MCF 10A (cell line): ENCODE measurements around the gene VPS4A. TPM values are rescaled to one million over a fixed set of nuclear protein-coding genes. Genes with fewer than 3 reads are reported as not detected.

ENCODE experiments used
- BruUV-seq: library from RNA; stranded (reverse); fragments of 400-500 nt; replicated peaks from 2 replicates; lab custom pipeline; 2021; lab: Mats Ljungman, UMichigan
- CTCF ChIA-PET: fragments of 300-600 bp; sonication (Branson Sonifier 250); formaldehyde crosslinking; extraction: SDS; loops from one replicate; lab custom pipeline; 2021; ENCODE audit warnings: antibody characterized with exemption, inconsistent platforms; lab: Yijun Ruan, JAX
- POLR2A ChIA-PET: fragments of 300-600, 350-650 bp; sonication (Branson Sonifier 250); formaldehyde crosslinking; extraction: SDS; loops from one replicate; lab custom pipeline; 2020; ENCODE audit warnings: antibody characterized with exemption, inconsistent platforms; lab: Yijun Ruan, JAX
- DNase-seq: peaks from one replicate; pipeline ENCODE4 v3.0.0-alpha.2; 2018; ENCODE audit not compliant: unreplicated experiment
- H3K27ac Mint-ChIP-seq: one replicate; pipeline ENCODE4 v1.8.0; 2022; ENCODE audit warnings: mild to moderate bottlenecking, low read depth, mixed read lengths; ENCODE audit not compliant: unreplicated experiment
- H3K27me3 Mint-ChIP-seq: one replicate; pipeline ENCODE4 v1.8.0; 2022; ENCODE audit warnings: mixed read lengths; ENCODE audit not compliant: insufficient read depth, unreplicated experiment
- H3K36me3 Mint-ChIP-seq: one replicate; pipeline ENCODE4 v1.8.0; 2022; ENCODE audit warnings: mild to moderate bottlenecking, moderate library complexity, mixed read lengths; ENCODE audit not compliant: insufficient read depth, unreplicated experiment
- H3K4me1 Mint-ChIP-seq: one replicate; pipeline ENCODE4 v1.8.0; 2022; ENCODE audit warnings: mixed read lengths; ENCODE audit not compliant: insufficient read depth, unreplicated experiment
- H3K4me3 Mint-ChIP-seq: one replicate; pipeline ENCODE4 v1.8.0; 2022; ENCODE audit warnings: mild to moderate bottlenecking, moderate library complexity, mixed read lengths; ENCODE audit not compliant: unreplicated experiment
- H3K9me3 Mint-ChIP-seq: one replicate; pipeline ENCODE4 v1.8.0; 2022; ENCODE audit warnings: mixed read lengths; ENCODE audit not compliant: unreplicated experiment
- CTCF ChIP-seq: fragments of 200-600 bp; IDR thresholded peaks from one replicate; pipeline ENCODE4 v1.8.0; 2022; ENCODE audit warnings: antibody characterized with exemption, mild to moderate bottlenecking; ENCODE audit not compliant: unreplicated experiment
- intact Hi-C: fragments of 100-400 bp; cut with micrococcal nuclease; formaldehyde crosslinking; loops from 2 replicates; pipeline ENCODE4 v1.14.1; 2022
- total RNA-seq: library from RNA; stranded (reverse); gene quantifications from 2 replicates; pipeline ENCODE4 v1.2.3, GENCODE V29; 2022

VPS4A gene
- total RNA-seq, 1 experiment from 2014 or later, result 38.6 TPM

- Mint-ChIP-seq H3K27ac (no peak overlapping the region), H3K9me3 (no peaks in the 10 kb centered on the region), H3K27me3 (no peaks in the 10 kb centered on the region), H3K4me1 (no peaks in the 10 kb centered on the region), H3K4me3 (no peak overlapping the region), H3K36me3 (peaks cover 75% of the 10 kb centered on the region)
- no TSS peak for BruUV-seq
- CTCF ChIA-PET, result interaction anchor here (1.3 kb wide), 1 partner anchor 23 kb away, joined by 4 read pairs; the partner anchor contains the start of gene NIP7
- POLR2A ChIA-PET, result no interaction called here
- no peak for TF ChIP-seq CTCF
- intact Hi-C loops, result no loop called here
- peak; percentile 19 for DNase-seq
Observed at GRCh38 chr16:69363281-69363717, 52.1 kb downstream of the VPS4A start.

- Mint-ChIP-seq H3K4me1 (no peaks in the 10 kb centered on the region), H3K36me3 (peaks cover 82% of the 10 kb centered on the region), H3K27me3 (no peaks in the 10 kb centered on the region), H3K27ac (no peak overlapping the region), H3K9me3 (no peaks in the 10 kb centered on the region), H3K4me3 (no peak overlapping the region)
- TF ChIP-seq CTCF, result no peak
- no peak for DNase-seq
- BruUV-seq, result no TSS peak
- intact Hi-C loops, result no loop called here
- ChIA-PET POLR2A (interaction anchor here (0.6 kb wide), 1 partner anchor 21 kb away, joined by 3 read pairs; no protein-coding TSS in a partner anchor), CTCF (interaction anchor here (1.3 kb wide), 1 partner anchor 24 kb away, joined by 4 read pairs; the partner anchor contains the start of gene NIP7)
Observed at GRCh38 chr16:69364088-69364487, 52.9 kb downstream of the VPS4A start.

GRCh38 chr16:69365901-69366300 is 54.8 kb downstream of the VPS4A start:
- TF ChIP-seq CTCF, result no peak
- Mint-ChIP-seq H3K36me3 (peaks cover 90% of the 10 kb centered on the region), H3K9me3 (no peaks in the 10 kb centered on the region), H3K4me1 (peaks cover 5% of the 10 kb centered on the region), H3K27me3 (no peaks in the 10 kb centered on the region), H3K4me3 (no peak overlapping the region), H3K27ac (no peak overlapping the region)
- DNase-seq, result no peak
- POLR2A ChIA-PET, result no interaction called here
- intact Hi-C loops, result no loop called here
- CTCF ChIA-PET, result no interaction called here
- no TSS peak for BruUV-seq

- intact Hi-C loops, result no loop called here
- Mint-ChIP-seq H3K27ac (no peak overlapping the region), H3K9me3 (no peaks in the 10 kb centered on the region), H3K4me3 (no peak overlapping the region), H3K4me1 (peaks cover 5% of the 10 kb centered on the region), H3K36me3 (peaks cover 90% of the 10 kb centered on the region), H3K27me3 (no peaks in the 10 kb centered on the region)
- no peak for DNase-seq
- ChIA-PET CTCF (no interaction called here), POLR2A (interaction anchor here (0.6 kb wide), 1 partner anchor 388 kb away, joined by 3 read pairs; the partner anchor contains the start of gene NOB1)
- no TSS peak for BruUV-seq
- TF ChIP-seq CTCF, result no peak
Observed at GRCh38 chr16:69366431-69366830, 55.3 kb downstream of the VPS4A start.
